HG03442 (cell line): ENCODE results near the gene SH3BP5.
"Not testable (repeated sequence)": the region's sequence is repeated elsewhere in the genome, so short reads cannot be mapped to it uniquely, and the experiment has no call there.

Experiments used
- ATAC-seq: cut with Tn5 transposase; IDR thresholded peaks from one replicate; pipeline ENCODE4 v1.9.1; 2021; ENCODE audit warnings: mild to moderate bottlenecking, moderate library complexity; ENCODE audit not compliant: unreplicated experiment

Gene SH3BP5, protein sequence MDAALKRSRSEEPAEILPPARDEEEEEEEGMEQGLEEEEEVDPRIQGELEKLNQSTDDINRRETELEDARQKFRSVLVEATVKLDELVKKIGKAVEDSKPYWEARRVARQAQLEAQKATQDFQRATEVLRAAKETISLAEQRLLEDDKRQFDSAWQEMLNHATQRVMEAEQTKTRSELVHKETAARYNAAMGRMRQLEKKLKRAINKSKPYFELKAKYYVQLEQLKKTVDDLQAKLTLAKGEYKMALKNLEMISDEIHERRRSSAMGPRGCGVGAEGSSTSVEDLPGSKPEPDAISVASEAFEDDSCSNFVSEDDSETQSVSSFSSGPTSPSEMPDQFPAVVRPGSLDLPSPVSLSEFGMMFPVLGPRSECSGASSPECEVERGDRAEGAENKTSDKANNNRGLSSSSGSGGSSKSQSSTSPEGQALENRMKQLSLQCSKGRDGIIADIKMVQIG

DNA sequence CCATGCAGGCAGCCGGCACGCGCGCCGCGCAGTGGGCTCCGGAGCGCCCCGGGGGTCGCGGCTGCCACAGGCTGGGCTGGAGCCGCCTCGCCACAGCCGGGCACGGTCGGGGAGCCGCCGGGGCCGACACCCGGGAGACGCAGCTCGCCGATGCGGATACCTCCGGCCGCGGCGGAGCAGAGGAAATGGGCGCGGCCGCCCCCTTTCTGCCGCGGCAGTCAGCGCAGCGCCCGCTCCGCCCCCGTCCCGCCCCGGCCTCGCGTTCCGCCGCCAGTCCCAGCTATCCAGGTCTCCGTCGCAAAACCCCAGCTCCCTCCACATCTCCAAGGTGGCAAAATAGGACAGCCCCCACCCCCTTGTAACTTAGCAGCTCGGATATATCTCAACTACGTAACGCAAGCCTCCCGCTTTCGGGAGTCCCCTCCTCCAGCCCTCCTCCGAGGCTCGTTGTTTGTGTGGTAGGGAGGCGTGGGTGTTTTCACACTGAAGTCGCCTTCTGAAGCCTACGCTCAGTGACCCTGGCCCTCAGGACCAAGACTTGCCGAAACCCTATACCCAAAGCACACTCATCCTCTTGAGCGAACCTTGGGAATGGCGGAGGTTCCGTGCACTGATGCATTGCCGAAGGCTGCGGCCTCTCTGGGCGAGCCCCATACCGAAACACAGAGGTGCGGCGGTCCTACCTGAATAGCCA, at the start of gene SH3BP5:
SH3BP5 (minus strand) TSS at position 182 of the 694 bp plus-strand sequence; CDS start at position 4, 178 bp downstream.
- ATAC-seq = peak; percentile 66

DNA sequence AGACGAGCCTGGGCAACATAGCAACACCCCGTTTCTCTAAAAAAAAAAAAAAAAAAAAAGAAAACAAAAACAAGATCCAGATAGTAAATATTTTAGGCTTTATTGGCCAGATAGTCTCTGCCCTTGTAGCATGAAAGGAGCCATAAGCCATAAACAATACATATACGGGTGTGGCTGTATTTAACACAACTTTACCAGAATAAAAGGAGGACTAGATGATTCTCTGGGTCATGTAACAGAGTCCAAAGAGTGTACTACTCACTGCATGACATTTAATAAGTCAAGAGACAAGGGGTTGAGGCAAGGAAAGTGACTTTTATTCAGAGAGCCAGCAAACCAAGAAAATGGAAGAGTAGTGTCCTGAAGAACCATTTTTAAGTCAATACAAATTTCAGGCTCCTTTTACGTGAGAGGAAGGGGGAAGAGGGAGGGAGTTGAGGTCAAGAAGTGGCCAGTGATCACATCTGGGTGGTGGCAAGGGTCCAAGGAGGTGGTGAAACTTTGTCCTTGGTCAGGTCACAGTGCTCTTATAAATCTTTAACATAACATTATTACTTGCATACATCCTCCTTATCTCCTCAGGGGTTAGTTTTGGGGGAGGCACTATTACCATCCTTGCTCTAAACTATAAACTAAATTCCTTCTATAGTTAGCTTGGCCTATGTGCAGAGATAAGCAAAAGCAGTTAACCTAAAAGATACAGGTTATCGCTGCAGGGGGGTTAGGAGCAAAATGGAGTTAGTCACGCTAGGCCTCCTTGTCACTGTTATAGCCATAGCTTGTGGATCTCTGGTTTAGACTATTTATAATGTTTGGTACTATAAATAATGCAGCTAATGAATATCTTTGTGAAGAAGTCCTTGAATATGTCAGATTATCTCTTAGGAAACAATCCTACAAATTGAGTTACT, 48.8 kb upstream of the SH3BP5 start:
- ATAC-seq = no peak

DNA sequence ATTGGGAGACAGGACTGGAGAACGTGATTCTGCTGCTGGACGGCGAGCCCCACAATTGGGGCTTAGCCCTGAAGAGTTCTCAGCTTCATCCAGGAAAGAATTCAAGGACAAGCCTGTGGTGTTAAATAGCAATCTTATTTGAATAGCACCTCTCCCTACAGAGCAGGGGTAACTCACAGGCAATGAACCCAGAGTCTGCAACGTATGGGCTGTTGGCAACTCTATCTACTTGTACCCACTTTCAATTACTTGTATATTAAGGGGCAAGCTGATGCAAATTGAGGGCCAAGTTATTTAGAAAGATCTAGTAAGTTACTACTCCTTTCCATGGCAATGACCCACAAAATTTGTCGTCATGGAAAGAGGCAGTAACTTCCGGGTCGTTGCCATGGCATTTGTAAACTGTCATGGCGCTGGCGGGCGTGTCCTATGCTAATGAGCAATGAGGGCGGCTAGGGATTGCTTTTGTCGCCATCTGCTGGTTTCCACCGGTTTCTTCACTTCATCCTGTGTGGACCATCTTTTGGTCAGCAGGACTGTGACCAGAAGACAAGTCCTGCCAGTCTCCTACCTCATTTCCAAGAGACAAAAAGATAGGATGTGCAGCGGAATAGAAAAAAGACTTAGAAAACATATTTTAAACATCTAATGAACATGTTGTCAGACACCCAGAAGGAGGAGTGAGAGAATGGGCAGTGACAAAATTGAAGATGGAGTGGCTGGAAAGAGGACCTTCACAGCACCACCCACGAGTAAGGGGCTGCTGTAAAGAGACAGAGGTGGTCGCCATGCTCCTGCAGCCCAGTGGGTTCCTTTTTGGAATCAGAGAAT, 45.8 kb upstream of the SH3BP5 start:
- ATAC-seq = peak; percentile 88

DNA sequence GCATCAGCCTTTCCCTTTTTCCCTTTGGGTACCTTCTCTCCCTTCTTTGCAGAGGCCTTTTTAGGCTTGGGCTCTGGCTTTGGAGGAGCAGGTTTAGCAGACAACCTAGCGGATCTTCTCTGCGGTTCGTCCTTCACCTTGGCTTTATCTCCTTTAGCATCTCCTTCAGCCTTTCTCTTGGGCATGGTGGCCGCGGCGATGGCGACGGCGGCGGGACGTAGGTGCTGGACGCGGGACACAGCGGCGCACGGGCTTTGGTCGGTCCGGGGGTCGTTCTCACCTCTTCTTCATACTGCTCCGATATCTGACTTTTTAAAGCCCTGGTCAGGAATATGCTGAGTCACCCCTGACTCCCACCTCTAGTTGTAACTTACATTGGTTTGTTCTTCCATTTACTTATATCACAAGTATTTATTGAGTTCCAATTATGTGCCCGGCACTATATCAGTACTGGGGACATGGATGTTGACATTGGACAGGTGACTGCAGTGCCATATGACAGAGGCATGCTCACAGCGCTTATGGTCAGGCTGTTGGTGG, 43.1 kb upstream of the SH3BP5 start:
- no peak for ATAC-seq

DNA sequence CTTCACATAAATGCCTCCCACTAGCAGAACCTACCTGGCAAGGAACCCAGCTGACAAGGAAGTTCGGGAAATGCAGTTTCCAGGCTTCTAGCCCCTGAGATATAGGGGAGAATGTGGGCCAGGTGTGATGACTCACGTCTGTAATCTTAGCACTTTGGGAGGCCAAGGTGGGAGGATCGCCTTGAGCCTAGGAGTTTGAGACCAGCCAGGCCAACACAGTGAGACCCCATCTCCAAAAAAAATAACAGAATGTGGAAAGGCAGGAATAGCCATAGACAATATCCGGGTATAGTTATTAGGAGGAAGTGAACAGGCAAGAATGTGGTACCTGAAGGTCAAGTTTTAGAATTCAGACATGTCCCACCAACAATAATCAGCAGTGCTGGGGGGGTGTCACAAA, 40.5 kb upstream of the SH3BP5 start:
- ATAC-seq = no peak

DNA sequence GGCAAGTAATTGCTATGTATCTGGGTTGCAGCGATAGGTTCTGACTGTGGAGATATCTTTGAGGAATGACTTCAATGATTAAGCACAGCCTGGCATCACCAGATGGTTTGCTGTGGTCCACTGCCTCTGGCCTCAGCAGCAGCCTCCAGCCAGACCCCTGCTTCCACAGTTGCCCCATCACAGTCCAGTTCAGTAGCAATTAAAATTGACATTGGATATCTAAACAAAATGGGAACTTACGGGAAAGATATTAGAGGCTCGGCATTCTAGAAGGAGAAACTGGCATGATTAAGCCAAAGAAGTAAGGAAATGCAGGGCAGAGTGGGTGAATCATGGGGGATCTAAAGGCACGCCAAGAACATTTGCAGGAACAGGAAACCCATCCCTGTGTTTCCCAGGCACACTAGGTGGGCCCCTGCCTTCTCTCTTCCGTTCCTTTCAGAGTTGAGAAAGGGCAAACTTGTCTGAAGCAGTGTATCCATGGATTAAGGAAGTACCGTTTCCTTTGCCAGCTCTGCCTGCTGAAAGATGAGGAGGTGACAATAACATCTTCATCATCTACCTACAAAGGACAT, 36.3 kb upstream of the SH3BP5 start:
- ATAC-seq = no peak

- ATAC-seq = no peak
Measured at GRCh38 chr3:15367059-15367458, 34.7 kb upstream of the SH3BP5 start.

DNA sequence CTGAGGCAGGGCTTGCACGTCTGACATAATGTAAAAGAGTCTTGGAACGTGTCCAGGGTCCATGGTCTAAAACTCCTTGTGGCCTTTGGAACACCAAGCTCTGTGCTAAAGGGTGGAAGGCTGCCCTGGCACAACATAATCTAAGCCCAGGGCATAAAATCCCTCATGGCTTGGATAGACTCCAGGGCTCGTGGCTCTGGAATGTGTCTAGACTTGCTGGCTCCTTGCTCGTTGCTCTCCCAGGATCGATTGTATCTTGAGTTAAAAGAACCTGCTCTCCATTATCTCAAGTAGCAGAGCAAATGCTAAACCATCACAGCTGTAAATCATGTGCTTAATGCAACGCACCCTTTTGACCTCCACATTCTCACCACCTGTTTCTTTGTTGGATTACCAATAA, 31.7 kb upstream of the SH3BP5 start:
- not testable (repeated sequence) for ATAC-seq

- ATAC-seq = peak; percentile 74
Measured at GRCh38 chr3:15361494-15362214, 29.3 kb upstream of the SH3BP5 start.

DNA sequence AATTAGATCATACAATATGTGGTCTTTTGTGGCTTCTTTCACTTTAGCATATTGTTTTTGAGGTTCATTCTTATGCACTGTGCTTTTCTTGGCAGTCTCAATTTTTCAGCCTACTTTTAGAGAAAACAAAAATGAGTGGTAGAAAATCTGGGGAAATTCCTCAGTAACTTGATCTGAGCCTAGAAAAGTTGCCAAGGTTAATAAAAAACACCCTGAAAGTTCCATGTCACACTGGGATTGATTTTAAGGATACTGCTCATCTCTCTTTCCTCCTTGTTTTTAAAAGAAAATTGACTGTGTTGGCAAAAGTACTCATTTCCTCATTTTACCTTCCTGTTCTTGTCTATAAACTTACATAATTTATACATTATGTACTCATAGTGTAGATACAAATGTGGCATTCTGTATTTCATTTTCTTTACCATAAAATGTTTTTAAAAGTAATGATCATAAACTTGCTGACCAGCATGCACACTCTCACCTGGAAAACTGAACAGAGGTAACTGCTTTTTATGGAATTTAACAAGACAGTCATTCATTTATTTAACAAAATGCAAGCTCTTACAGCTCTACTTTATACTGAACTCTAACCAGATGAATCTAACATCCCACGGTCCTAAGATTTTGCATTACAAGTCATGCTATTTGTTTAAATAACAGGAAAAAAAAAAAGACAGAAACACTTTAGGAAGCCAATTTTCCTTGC, 28.6 kb upstream of the SH3BP5 start:
- no peak for ATAC-seq

- no peak for ATAC-seq
Measured at GRCh38 chr3:15359677-15360397, 27.5 kb upstream of the SH3BP5 start.

GRCh38 chr3:15356651-15357061, 24.3 kb upstream of the SH3BP5 start:
- not testable (repeated sequence) for ATAC-seq

- ATAC-seq = no peak
Measured at GRCh38 chr3:15356176-15356575, 23.8 kb upstream of the SH3BP5 start.

DNA sequence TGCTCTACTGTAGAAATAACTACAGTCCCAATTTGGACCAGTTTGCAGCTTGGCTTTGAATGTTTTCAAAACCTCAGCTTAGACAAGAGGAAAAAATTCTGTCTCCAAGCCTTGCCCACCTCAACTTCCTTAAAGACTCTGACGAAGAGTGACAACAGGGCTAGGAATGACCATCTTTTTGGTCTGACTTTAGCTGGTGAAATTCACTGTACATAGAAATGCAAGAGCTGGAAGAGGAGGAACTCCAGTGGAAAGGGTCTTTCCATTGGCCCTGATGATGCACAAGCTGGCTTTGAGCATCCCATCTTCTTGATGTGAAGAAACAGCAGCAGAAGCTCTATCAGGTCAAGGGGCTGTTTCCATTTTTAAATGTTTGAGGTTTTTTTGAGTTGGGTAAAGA, 22.7 kb upstream of the SH3BP5 start:
- ATAC-seq = no peak

- ATAC-seq = no peak
Measured at GRCh38 chr3:15354485-15354884, 22.1 kb upstream of the SH3BP5 start.

- no peak for ATAC-seq
Measured at GRCh38 chr3:15350141-15350540, 17.8 kb upstream of the SH3BP5 start.

GRCh38 chr3:15349438-15349837, 17.1 kb upstream of the SH3BP5 start:
- ATAC-seq = not testable (repeated sequence)

DNA sequence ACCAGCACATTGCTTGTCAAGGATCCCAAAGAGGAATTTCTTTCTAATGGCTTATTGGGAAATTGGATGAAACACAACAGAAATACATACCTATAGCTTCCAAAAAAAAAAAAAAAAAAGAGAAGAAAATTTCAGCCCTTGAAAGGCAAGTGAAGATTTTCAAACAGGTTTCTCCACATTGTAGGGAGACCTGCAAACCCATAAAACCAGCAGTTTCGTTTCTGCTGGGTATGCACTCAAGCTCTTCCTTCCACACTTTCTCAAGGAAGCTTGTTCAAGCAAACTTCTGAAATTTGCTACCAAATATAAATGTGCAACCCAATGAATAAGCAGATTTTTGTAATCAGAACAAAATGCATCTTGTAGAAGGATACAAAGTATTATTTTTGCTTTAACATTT, 15.9 kb upstream of the SH3BP5 start:
- no peak for ATAC-seq
